Stimulated activated CD8-positive, alpha-beta memory T cell treated with anti-CD3 and anti-CD28 coated beads, Interleukin-15, amount 100 ng/mL, for 4 hours (primary cell): ENCODE results near the gene ISYNA1.
A peak's percentile ranks its signal among the peaks of the same experiment; 100 is the strongest.
"Not testable (repeated sequence)": the region's sequence is repeated elsewhere in the genome, so short reads cannot be mapped to it uniquely, and the experiment has no call there.

Experiments
- DNase-seq, 2 donors: peaks; one replicate each; pipeline ENCODE4 v3.0.0-alpha.2; 2020; ENCODE audit warnings: low read depth in 2 of 2

The ISYNA1 gene

DNA sequence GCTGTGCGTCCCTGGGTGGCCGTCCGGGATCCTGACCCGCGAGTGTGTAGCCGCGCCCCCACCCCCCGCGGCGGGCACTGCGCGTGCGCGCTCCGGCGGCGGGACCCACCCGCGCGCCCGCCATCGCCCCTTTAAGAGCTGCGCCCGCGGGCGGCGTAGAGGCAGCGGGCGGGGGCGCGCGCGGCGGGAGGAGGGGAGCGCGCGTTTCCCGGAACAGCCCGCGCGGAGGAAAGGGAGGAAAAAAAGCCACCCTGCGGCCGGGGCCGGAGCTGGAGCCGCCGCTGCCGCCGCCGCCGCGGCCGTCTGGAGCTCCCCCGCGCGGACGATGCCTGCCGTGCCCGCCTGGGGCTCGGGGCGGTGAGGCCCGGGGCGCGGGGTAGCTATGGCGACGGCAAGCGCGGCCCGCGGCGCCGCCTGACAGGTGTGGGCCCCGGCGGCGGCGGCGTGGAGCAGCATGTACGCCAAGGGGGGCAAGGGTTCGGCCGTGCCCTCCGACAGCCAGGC, 18.7 kb downstream of the ISYNA1 start, which contains the start of gene SSBP4:
TSS of gene SSBP4 (plus strand) at position 204 of the 504 bp plus-strand sequence. CDS start at position 455, 251 bp downstream.
- DNase-seq = peak in 1 of 2 donors; percentile 47

DNA sequence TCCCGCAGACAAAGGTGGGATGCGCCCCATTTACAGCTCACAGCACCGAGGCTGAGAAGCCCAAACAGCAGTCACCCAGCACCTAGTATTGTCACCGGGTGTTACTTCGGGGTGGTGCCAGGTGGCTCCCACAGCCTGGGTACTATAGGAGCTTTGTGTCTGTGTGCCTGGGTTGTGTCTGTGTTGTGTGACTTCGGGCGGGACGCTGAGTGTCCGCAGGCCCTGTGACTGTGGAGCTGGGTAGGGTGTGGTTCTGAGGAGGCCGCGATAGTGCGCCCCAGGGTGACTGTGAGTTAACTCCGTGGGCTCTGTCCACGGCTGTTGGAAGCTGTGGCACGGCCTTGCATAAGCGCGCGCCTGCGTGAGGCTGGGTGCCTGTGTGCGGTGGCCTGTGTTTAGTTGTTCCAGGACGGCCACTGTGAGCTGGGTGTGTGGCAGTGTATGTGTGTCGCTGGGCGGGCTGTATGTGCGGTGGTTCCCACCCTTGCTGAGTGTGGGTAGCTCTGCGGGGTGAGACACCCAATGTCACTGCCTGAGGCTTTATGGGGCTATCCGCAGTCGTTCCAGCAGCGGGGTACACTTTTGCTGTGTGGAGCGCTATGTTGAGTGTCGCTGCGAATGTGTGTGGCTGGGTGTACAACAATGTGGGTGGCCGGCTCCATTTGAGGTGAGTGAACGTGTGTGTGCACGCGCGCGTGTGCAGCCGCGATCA, 19.3 kb downstream of the ISYNA1 start:
- DNase-seq = no peak

DNA sequence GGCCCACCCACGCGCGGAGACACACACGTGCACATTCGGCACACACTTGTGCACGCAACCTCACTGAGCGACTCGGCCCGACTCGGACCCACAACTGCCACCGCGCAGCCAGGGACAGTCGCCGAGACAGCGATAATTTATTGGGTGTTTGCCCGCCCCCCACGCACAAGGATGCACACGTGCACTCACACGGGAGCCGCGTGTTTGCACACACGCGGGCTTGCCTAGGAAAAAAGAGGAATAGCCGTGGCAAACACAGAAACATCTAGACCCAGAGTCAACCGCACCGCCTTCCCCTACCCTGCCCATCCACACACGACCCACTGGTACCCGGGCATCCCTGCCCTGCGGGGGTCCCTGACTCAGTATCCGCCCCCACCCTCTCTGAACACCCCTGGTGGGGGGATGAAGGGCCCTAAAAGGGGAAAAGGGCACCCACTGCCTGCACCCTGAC, 19.9 kb downstream of the ISYNA1 start:
- no peak for DNase-seq

DNA sequence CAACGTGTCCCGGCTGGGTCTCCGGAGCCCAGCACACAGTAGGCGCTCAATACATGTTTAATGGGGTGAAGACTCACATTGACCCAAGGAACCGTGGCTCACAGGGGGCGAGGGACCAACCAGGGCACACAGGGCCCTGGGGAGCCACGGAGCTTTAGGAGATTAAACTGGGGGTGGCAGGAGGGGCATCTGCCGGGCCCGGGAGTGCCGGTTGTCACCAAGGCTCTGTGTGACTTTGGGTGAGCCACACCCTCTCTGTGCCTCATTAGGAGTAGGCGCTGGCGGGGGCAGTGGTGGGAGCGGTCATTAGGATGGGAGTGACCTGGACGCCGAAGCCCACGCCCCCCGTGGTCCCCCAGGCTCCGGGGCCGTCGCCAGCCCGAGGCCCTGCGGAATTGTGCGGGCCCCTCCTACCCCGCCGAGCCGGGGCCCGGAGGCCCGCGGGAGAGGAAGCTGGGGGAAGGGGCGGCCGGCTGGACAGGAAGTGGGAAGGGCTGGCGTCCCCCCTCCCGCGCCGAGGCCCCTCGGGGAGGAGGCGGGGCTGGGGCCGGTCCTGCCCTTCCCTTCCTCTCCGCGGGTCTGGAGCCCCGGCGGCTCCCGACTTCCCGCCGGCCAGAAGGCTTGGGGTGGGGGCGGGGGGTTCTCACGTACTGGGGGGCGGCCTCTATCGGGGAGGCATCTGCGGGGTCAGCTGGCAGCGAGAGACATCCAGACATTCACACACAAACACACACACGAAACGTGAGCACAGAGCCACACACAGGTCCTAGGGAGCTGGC, 20.5 kb downstream of the ISYNA1 start:
- no peak for DNase-seq

DNA sequence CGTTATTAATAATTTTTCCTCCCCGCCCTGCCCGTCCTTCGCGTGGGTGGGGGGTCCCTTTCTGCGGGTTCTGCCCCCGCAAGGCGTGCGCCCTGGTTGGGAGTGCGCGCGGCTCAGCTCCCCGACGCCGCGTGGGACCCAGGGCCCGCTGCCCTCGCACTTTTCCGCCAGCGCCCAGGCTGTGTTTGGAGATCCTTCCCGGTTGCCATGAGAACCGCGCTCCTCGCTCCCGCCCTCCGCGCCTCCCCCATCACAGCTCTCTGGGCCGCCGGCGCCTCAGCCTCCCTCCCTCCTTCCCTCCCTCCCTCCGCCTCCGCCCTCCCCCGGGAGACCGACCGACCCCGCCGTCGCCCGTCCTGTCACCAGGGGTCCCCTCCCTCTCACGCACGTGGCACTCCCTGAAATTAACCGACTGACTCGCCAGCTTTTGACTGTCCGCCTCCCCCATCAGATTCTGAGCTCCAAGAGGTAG, 21.1 kb downstream of the ISYNA1 start:
- DNase-seq = peak; percentile 43 to 58

DNA sequence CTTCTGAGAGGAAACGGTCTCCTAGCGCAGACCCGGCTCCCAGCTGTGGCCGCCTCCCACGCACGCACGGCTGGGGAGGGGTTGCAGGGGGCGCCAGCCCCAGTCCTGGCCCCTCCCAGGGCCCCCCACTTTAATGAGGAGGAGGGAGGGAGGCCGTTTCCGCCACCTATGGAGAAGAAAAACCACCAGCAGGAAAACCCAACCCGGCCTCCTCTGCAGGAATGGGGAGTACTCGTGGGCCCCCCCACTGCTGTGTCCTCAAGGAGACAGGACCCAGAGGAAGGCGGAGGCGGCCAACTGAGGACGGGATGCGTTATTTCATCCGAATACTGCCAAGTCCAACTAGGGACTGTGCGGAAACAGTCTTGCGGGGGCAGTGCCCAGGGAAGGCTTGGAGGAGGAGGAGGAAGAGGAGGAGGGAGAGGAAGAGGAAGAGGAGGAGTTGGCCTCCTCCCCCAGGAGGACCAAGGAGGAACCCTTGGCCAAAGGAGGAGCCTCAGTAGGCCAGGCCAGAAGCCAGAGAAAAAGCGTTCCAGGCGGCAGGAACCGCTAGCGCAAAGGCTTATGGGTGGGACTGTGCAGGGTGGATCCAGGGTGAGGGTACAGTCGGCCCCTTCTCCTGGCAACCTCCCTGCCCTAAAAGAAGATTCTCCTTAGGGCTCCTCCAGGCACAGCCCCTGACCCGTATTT, 22.6 kb downstream of the ISYNA1 start:
- DNase-seq = no peak

DNA sequence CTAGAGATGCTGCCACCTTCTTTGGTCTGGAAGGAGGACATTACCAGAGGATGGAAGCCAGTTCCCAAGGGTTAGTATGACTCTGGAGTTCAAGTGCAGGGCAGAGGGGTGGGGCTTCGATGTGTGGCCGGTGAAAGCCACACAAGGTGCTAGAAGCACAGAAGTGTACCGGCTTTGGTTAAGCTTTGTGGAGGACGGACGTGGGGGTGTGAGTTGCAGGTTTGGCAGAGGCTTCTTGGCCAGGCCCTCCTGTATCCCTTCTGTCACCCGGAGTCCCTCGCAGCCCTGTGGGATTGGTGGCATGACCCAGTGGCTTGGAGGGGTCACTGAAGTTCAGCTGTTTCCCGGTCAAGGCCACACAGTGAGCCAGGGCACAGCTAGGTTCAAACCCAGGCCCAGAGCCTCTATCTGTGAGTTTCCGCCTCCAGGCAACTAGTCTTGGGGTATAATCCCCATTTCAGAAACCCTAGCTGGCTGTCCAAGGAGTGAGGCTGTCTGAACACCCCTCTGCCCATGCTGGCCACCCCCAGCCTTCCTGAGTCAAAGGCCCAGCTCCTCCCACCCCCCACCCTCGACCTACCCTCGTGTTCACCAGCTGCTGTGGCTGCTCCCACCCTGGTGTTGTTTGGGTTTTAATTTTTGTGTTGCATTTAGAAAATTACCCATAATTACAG, 23.3 kb downstream of the ISYNA1 start:
- no peak for DNase-seq

DNA sequence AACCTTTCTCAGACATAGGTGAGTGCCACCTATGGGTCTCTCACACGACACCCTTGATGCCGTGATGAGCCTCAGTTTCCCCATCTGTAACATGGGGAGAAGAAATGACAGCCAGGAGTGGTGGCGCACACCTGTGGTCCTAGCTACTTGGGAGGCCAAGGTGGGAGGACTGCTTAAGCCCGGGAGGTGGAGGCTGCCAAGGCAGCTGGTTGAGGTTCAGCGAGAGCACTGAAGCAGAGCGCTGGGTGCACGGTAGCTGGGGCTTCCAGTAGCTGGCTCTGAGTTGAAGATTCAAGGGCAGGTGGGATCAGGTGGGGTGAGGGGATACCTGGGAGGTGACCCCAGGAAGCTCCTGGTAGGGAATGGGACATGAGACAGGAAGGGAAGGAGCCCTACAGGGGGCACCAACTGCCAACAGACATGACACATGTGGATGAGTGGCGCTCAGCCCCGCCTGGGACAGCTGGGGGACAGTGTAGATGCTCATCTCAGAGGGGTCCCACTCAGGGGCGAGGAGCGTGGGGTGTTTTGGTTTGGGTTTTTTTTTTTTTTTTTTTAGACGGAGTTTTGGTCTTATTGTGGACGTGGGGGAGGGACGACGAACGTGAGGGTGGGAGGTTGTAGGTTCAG, 25.2 kb downstream of the ISYNA1 start:
- DNase-seq = no peak

DNA sequence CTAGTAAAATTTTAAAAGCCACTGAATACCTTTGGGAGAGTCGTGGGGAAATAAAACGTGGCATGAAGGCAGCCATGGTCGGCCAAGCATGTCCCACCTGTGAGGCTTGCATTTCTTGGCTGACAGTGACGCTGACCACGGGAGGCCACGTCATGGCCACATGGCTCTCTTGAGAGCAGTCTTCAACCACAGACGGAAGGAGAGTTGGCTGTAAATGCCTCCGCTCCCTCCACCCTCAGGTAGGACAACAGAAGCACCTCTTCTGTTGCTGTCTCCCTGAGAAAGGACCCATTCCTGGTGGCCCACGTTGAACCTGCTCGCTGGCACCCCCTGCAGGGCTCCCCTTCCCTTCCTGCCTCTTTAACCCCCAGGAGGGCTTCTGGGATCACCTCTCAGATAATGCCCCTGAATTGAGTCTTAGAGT, 29.9 kb downstream of the ISYNA1 start:
- DNase-seq = no peak

DNA sequence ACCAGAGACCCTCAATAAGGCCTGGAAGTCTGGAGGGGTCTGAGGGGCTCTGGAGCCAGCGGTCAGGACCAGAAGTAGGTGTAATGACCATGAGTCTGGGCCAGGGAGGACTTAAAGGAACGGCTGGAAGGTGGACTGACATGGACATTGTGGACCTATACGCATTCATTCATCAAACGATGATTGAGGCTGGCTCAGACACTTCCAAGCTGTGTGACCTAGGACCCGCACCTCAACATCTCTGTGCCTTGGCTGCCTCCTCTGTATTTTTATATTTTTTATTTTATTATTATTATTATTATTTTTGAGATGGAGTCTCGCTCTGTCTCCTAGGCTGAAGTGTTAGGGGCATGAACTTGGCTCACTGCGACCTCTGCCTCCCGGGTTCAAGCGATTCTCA, 31.2 kb downstream of the ISYNA1 start:
- DNase-seq = no peak

DNA sequence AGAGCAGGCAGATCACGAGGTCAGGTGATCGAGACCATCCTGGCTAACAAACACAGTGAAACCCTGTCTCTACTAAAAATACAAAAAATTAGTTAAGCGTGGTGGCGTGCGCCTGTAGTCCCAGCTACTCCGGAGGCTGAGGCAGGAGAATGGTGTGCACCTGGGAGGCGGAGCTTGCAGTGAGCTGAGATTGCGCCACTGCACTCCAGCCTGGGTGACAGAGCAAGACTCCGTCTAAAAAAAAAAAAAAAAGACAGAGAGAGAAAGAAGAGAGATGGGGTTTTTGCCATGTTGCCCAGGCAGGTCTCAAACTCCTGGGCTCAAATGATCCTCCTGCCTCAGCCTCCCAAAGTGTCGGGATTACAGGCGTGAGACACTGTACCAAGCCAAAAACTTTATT, 32.2 kb downstream of the ISYNA1 start:
- DNase-seq = not testable (repeated sequence)

DNA sequence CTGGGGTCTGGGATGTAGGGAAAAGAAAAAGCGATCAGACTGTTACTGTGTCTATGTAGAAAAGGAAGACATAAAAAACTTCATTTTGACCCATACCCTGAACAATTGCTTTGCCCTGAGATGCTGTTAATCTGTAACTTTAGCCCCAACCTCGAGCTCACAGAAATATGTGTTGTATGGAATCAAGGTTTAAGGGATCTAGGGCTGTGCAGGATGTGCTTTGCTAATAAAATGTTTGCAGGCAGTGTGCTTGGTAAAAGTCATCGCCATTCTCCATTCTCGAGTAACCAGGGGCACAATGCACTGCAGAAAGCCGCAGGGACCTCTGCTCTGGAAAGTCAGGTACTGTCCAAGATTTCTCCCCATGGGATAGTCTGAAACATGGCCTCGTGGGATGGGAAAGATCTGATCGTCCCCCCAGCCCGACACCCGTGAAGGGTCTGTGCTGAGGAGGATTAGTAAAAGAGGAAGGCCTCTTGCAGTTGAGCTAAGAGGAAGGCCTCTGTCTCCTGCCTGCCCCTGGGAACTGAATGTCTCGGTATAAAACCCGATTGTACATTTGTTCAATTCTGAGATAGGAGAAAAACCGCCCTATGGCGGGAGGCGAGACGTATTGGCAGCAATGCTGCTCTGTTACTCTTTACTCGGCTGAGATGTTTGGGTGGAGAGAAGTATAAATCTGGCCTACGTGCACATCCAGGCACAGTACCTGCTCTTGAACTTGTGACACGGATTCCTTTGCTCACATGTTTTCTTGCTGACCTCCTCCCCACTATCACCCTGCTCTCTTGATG, 35.3 kb downstream of the ISYNA1 start:
- not testable (repeated sequence) for DNase-seq

DNA sequence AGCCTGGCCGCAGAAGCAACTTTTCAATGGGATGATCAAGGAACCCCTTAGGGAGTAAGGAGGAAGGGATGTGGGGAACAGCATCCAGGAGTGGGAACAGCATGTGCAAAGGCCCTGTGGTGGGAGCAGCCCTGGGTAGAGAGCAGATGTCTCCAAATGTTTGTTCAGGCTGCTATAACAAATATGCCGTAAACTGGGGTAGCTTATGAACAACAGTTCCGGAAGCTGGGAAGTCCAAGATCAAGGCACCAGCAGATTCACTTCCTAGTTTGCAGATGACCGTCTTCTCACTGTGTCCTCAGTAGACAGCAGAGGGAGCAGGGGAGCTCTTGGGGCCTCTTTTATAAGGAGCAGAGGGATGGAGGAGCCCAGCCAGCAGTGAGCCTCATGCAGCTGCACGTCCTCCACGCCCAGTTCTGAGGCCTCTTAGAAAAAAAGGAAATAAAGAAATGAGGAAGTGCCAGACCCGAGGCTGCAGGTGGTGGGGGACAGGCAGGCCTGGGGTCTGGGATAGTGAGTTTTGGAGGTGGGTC, 36.3 kb downstream of the ISYNA1 start:
- DNase-seq = no peak

DNA sequence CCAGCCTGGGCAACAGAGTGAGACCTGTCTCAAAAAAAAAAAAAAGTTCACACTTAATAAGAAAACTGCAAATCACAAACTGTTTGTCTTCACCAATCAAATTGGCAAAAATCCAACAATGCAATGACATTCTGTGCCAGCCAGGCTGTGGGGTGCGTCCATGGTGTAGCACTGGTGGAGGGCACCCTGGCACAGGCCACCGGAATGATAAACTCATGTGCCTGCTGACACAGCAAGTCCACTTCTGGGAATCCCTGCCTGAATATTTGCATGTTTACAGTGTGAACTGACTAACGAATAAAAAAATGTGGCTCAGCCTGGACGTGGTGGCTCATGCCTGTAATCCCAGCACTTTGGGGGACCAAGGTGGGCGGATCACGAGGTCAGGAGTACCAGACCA, 38.9 kb downstream of the ISYNA1 start:
- DNase-seq = no peak

DNA sequence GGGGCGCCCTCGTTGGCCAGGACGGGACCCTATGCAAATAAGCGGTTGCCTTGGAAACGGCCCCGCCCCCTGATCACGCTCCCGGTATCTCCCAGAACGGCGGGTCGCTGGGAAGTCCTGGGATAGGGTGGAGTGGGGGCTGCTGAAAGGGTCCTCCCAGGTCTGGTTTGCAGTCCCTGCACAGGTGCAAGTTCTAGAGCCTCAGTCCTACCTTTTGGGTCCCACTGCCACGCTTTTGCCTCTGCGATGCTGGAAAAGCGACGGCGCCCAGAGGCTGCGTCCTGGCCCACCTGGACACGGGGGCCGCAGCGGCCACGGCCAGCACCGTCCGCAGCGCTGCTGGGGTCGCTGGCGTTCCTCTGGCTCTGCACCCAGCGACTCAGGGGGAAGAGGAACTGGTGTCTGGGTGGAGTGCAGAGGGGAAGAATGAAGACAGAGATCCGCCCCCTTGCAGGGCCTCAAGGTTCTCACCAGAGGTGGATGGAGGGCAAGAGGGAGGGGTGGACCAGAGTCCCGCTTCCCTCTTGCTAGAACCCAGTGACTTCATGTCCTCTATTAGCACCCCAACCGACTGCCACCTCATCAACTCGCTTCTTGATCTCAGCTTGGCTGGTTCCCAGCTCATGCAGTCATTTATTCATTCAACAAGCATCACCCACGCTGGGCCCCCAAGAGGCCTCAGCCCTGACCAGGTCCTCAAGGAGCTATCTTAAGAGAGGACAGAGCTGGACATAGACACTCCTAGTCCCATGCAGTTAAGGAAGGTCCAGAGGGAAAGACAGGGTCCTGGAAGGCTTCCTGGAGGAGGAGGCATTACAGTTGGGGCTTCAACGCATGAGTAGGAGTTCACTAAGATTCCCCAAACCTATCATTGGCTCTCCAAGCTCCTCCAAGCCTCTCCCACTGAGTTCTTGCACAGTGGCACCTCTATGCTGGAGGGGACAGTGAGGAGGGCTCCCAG, 40.4 kb downstream of the ISYNA1 start, which contains the start of gene LRRC25:
TSS of gene LRRC25 (minus strand) at position 381 of the 961 bp plus-strand sequence. CDS start 659 bp downstream, outside the sequence.
- no peak for DNase-seq

DNA sequence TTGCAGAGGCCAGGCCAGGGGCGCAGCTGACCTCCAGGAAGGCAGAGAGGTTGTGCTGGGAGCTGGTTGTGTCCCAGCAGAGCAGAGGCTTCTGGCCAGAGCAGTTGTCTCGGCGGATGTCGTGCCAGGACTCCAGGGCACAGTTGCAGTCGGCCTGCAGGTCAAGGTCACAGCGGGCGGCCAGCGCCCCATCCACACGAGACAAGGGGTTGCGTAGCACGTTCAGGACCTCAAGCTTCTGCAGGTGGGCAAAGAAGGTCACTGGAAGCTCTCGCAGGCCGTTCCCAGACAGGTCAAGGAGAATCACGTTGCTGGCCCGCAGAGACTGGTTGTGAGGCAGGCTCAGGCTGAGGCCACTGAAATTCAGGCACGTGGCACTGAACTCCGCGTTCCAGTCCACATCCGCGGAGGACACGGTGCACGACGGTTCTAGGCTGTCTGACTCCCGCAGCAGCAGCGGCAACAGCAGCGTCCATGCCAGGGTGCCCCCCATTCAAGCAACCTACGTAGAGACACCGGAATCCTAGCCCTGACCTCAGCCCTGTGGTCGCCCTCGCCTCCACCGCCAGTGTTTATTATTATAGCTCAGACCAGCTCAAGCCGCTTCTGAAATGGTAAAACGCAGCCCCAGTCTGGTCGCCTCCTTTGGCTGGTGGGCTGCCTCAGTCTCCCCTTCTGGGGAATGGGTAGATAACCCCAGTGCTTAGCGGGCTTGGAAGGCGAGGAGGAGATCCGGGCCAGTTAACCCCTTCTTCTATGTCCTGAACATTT, 41.3 kb downstream of the ISYNA1 start:
- DNase-seq = no peak

DNA sequence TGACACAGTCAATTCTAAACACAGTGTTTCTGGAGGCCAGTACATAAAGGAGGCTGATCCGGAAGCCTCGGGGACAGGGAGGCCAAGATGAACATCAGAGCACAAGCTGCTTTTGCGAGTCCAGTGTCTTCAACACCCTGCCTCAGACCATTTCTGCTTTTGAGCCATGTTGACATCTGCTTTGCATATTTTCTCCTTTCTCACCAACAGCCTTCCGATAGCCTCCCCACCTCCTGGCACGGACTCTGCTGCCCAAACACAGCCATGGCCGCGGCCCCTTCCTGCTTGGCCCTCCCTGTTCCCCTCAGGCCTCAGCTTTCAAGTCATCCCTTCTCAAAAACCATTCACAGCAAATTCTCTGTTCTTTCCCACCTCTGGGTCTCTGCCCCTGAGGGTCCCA, 44.1 kb downstream of the ISYNA1 start:
- DNase-seq = no peak

DNA sequence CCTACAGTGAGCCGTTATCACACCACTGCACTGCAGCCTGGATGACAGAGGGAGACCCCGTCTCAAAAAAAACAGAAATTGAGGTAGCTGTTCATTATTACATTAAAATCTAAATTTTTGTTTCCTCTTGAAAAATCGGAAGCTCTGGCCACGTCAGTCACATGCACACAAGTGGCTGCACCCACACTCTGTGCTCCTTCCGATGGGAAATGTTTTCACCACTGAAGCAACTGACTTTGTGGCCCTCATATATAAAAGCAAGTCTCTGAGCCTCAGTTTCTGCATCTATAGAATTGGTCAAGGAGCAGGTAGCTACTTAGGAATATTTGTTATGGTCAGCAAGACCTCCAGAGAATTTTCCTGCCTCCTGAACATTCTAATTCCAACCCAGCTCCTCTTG, 45.0 kb downstream of the ISYNA1 start:
- DNase-seq = no peak
